ENCODE results near the gene LGALS4.
"Not testable (repeated sequence)": the region's sequence is repeated elsewhere in the genome, so short reads cannot be mapped to it uniquely, and the experiment has no call there.

The LGALS4 gene

DNA sequence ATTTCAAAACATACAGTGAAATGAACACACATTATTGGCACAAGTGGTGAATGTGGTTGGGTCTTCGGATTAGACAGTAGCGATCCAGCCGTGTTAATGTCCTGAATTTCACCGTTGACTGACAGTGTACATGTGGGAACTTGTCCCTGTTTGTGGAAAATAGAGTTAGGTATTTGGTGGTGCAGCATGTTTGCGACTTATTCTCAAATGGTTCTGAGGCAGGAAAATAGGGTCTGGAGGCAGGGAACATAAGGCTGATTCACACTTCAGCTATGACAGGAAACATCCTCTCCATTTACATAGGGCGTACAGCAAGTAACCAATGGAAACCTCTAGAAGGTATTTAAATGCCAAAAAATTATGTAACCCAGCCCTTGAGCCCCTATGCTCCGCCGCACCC is 19.6 kb downstream of the LGALS4 start:
- no peak for DNase-seq

- no peak for DNase-seq
These were observed 20.3 kb downstream of the LGALS4 start for GRCh38 chr19:38792250-38793111.

GRCh38 chr19:38791451-38792064 is 21.2 kb downstream of the LGALS4 start:
- not testable (repeated sequence) for DNase-seq

GRCh38 chr19:38790507-38791403 is 22.0 kb downstream of the LGALS4 start:
- DNase-seq, result not testable (repeated sequence)

DNA sequence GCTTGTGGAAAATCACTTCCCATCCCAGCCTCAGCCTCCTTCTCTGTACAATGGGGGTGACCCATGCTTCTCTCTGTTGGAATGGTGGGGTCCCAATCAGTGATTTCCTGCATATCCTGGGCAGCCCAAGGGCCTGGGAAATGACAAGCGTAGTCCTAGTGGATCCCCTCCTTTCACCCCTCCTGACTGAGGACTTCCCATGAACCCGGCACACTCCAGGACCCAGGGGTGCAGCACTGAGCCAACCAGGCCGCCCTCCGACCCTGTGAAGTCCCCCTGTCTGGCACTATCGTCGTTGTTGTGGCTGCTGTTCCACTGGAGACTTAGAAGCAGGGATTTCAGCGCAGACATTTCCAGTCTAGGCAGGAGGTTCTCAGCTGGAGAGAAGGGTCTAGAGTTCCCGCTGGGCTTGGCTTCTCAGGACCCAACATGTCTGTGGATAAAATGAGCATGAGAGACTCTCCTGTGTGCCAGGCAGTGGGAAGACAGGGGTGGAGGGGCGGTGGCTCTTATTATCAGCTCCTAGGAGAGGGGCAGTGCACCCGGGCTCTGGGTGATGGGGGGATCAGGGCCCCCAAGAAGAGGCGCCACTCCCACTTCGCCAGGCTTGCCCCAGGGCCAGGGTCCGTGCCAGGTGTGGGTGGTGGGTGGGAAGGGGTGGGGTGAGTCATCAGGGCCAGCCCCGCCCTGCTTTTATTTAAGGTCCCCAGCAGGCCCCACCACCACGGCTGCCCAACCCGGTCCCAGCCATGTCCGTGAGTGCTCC is 24.1 kb downstream of the LGALS4 start, which contains the start of gene LGALS7B:
LGALS7B (plus strand) TSS at position 723 of the 766 bp plus-strand sequence; CDS start at position 750, 27 bp downstream.
- DNase-seq, result no peak

DNA sequence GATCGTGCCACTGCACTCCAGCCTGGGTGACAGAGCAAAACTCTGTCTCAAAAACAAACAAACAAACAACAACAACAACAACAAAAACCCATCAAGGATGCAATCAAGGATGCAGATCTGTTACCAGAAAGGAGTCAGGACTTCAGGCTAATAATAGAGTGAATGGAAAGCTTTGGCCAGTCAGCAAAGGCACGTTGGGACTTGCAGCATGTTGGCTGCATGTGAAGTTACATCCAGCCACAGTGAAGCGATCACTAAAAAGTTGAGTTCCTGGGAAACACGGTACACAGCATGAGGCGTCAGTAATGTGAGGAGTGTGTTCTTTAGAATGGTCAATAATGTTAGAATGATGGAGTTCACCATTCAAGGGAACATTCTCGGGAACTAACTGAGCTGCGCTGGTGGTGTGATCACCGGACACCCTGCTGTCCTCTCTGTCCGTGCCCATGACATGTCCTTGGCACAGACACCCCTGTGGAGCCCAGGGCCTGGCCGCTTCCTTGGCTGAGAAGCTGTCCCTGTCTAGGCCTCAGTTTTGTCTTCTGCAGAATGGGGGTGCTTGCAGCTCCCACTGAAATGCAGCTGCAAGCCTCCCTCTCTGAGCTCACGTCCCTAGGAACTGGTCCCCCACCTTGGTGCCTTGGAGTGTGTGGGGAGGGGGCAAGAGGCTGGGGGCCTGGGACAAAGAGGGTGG is 26.0 kb downstream of the LGALS4 start:
- no peak for DNase-seq

DNA sequence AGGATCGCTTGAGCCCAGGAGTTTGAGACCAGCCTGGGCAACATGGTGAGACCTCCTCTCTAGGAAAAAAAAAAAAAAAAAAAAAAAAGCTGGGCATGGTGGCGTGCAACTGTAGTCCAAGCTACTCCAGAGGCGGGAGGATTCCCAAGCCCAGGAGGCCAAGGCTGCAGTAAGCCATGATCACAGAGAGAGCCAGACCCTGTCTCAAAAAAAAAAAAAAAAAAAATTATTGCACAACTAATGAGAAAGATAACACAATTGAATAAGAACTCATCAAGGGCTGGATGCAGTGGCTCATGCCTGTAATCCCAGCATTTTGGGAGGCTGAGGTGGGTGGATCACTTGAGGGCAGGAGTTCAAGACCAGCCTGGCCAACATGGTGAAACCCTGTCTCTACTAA is 26.7 kb downstream of the LGALS4 start:
- not testable (repeated sequence) for DNase-seq

DNA sequence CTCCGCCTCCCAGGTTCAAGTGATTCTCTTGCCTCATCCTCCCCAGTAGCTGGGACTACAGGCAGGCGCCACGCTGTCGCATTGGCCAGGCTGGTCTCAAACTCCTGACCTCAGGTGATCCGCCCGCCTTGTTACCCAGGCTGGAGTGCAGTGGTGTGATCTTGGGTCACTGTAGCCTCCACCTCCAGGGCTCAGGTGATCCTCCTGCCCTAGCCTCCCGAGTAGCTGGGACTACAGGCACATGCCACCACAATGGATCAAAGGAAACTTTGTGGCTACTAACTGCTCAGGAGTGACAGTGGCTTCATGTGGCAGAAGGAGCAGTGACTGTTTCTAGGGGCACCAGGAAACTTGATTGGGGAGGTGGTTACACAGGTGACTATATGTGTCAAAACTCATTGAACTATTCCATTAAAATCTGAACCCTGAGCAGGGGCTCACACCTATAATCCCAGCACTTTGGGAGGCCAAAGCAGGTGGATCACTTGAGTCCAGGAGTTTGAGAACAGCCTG is 27.5 kb downstream of the LGALS4 start:
- DNase-seq, result no peak

GRCh38 chr19:38784224-38784623 is 28.5 kb downstream of the LGALS4 start:
- DNase-seq, result no peak

- not testable (repeated sequence) for DNase-seq
These were observed 30.5 kb downstream of the LGALS4 start for GRCh38 chr19:38782212-38782611.

GRCh38 chr19:38781058-38781457 is 31.7 kb downstream of the LGALS4 start:
- DNase-seq, result no peak

GRCh38 chr19:38780443-38780842 is 32.3 kb downstream of the LGALS4 start:
- no peak for DNase-seq

DNA sequence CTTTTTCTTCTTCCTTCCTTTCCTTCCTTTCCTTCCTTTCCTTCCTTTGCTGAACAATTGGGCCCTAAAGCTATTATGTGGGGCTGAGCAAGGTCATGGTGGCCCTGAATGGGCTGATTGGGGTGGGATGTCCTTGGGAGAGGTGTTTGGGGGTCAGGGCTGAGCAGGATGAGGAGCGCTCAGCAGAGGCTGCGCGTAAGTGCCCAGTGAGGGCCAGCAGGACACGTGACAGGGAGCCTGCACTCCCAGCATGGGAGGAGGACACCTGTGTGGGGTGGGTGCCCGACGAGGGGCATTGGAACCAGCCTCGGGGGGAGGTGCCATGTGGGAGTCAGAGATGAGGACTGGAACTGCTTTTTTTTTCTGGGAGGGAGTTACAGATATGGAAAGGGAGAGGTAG is 34.0 kb downstream of the LGALS4 start:
- DNase-seq, result no peak

- DNase-seq, result no peak
These were observed 38.4 kb downstream of the LGALS4 start for GRCh38 chr19:38774181-38774950.

DNA sequence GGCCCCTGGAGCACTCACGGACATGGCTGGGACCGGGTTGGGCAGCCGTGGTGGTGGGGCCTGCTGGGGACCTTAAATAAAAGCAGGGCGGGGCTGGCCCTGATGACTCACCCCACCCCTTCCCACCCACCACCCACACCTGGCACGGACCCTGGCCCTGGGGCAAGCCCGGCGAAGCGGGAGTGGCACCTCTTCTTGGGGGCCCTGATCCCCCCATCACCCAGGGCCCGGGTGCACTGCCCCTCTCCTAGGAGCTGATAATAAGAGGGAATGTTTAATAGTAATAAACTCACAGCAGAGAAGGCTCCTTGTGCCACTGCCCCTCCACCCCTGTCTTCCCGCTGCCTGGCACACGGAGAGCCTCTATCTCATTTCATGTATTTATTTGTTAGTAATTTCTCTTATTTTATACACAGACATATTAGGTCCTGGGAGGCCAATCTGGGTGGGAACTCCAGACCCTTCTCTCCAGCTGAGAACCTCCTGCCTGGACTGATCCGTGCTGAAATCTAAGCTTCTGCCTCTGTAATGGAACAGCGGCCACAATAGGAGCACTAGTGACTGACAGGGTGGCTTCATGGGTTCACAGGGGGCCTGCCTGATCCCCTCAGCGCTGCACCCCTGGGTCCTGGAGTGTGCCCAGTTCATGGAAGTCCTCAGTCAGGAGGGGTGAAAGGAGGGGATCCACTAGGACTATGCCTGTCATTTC is 39.1 kb downstream of the LGALS4 start, which contains the start of gene LGALS7:
LGALS7 (minus strand) TSS at position 49 of the 709 bp plus-strand sequence; CDS start at position 24, 25 bp downstream.
- DNase-seq, result no peak

- not testable (repeated sequence) for DNase-seq
These were observed 41.2 kb downstream of the LGALS4 start for GRCh38 chr19:38771569-38771968.

GRCh38 chr19:38770949-38771275 is 41.8 kb downstream of the LGALS4 start:
- DNase-seq, result not testable (repeated sequence)

- not testable (repeated sequence) for DNase-seq
These were observed 42.4 kb downstream of the LGALS4 start for GRCh38 chr19:38770228-38770948.

GRCh38 chr19:38769635-38770211 is 43.0 kb downstream of the LGALS4 start:
- DNase-seq, result no peak
